ENCODE measurements around the gene TBCK.

TBCK gene

GRCh38 chr4:106002994-106003393, 313.0 kb downstream of the TBCK start:
- FAIRE-seq (no peak), DNase-seq (ENCODE audit: insufficient read length, low spot score) (no peak)
- TF ChIP-seq POLR2A (IDR thresholded peaks at IDR 0.05; ENCODE audit: low read depth, low read length) (no peak), POLR2AphosphoS5 (IDR thresholded peaks at IDR 0.05; ENCODE audit: low read depth, low read length) (no peak)

- DNase-seq (ENCODE audit: insufficient read length, low spot score) (no peak), FAIRE-seq (no peak)
These were observed 317.6 kb downstream of the TBCK start for GRCh38 chr4:105998171-105999063.

DNA sequence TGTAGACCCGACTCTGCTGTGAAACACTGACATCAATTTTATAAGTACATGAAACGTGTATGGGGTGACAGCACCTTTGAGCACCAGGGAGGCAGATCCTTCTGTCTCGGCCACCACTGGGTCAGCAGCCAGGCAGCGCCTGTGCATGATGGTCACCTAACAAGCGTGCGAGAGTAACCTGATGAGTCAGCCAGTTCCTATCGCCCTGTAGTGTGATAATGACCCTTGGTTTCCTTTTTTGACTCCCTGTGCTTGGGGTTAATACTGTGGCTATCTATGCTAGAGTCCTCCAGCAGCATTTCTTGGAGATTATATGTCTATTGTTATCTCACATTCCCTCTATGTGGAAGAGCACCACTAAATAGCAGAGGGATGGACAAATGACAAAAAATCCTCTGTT, 319.2 kb downstream of the TBCK start:
- FAIRE-seq = no peak
- TF ChIP-seq POLR2A (IDR thresholded peaks at IDR 0.05; ENCODE audit: low read depth, low read length) (no peak), POU2F2 (IDR thresholded peaks at IDR 0.05; ENCODE audit: low read depth, low read length) (no peak), POLR2AphosphoS5 (IDR thresholded peaks at IDR 0.05; ENCODE audit: low read depth, low read length) (no peak), TAF1 (IDR thresholded peaks at IDR 0.05; ENCODE audit: low read depth, low read length) (no peak), SPI1 (IDR thresholded peaks at IDR 0.05; ENCODE audit: low read depth, low read length) (no peak), PAX5 (IDR thresholded peaks at IDR 0.05; ENCODE audit: insufficient read depth, low read length, severe bottlenecking) (no peak)

More at GRCh38 chr4:105998171-105999063, 317.6 kb downstream of the TBCK start:
- TF ChIP-seq SPI1 (IDR thresholded peaks at IDR 0.05; ENCODE audit: low read depth, low read length) = no peak
- TF ChIP-seq POU2F2 (IDR thresholded peaks at IDR 0.05; ENCODE audit: low read depth, low read length) = no peak
- TF ChIP-seq POLR2AphosphoS5 (IDR thresholded peaks at IDR 0.05; ENCODE audit: low read depth, low read length) = no peak
- no peak for TF ChIP-seq TAF1 (IDR thresholded peaks at IDR 0.05; ENCODE audit: low read depth, low read length)
- TF ChIP-seq POLR2A (IDR thresholded peaks at IDR 0.05; ENCODE audit: low read depth, low read length) = no peak
- no peak for TF ChIP-seq PAX5 (IDR thresholded peaks at IDR 0.05; ENCODE audit: insufficient read depth, low read length, severe bottlenecking)

GRCh38 chr4:105994841-105995501, 321.0 kb downstream of the TBCK start:
- TF ChIP-seq POLR2A (IDR thresholded peaks at IDR 0.05; ENCODE audit: low read depth, low read length) (no peak), TAF1 (IDR thresholded peaks at IDR 0.05; ENCODE audit: low read depth, low read length) (no peak), PAX5 (IDR thresholded peaks at IDR 0.05; ENCODE audit: insufficient read depth, low read length, severe bottlenecking) (no peak), POU2F2 (IDR thresholded peaks at IDR 0.05; ENCODE audit: low read depth, low read length) (no peak), POLR2AphosphoS5 (IDR thresholded peaks at IDR 0.05; ENCODE audit: low read depth, low read length) (no peak), SPI1 (IDR thresholded peaks at IDR 0.05; ENCODE audit: low read depth, low read length) (no peak)
- DNase-seq (ENCODE audit: insufficient read length, low spot score) = no peak
- FAIRE-seq = no peak

More for the DNA sequence above, 319.2 kb downstream of the TBCK start:
- no peak for DNase-seq (ENCODE audit: insufficient read length, low spot score)

GRCh38 chr4:105994061-105994460, 321.9 kb downstream of the TBCK start:
- TF ChIP-seq POLR2AphosphoS5 (IDR thresholded peaks at IDR 0.05; ENCODE audit: low read depth, low read length) = no peak
- DNase-seq (ENCODE audit: insufficient read length, low spot score) = no peak

DNA sequence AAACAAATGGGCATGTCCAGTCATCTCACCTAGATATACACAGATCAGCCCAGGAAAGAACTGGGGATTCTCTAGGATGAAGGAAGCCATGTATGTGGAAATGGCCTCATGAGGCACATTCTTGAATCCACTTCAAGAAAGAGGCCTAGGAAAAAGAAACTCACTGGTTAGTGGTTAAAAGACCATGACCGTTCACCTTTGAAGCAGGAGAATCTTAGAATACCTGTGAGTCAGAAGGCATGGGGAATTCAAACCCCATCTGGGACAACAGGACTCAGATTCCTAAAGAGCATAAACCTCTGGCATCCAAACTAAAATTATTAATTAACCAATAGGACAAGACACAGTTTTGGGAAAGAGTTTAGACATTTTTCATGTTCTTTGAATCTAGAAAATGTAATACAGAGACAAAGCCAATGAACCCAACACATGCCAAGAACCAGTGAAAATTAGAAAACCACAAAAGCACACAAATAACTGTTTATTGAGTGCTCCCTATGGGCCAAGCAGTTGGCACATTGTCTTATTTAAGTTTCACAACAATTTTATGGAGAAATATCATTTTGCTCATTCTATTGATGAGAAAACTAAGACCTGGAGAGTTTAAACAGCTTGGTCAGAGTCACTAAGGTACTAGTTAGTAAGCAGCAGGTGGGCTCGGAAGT, 323.2 kb downstream of the TBCK start:
- TF ChIP-seq SPI1 (IDR thresholded peaks at IDR 0.05; ENCODE audit: low read depth, low read length) (no peak), POU2F2 (IDR thresholded peaks at IDR 0.05; ENCODE audit: low read depth, low read length) (no peak), PAX5 (IDR thresholded peaks at IDR 0.05; ENCODE audit: insufficient read depth, low read length, severe bottlenecking) (no peak), POLR2A (IDR thresholded peaks at IDR 0.05; ENCODE audit: low read depth, low read length) (no peak), POLR2AphosphoS5 (IDR thresholded peaks at IDR 0.05; ENCODE audit: low read depth, low read length) (no peak), TAF1 (IDR thresholded peaks at IDR 0.05; ENCODE audit: low read depth, low read length) (no peak)
- no peak for DNase-seq (ENCODE audit: insufficient read length, low spot score)
- no peak for FAIRE-seq

More at GRCh38 chr4:105994061-105994460, 321.9 kb downstream of the TBCK start:
- no peak for FAIRE-seq

- FAIRE-seq (no peak), DNase-seq (ENCODE audit: insufficient read length, low spot score) (no peak)
- no peak for TF ChIP-seq TAF1 (IDR thresholded peaks at IDR 0.05; ENCODE audit: low read depth, low read length)
- TF ChIP-seq POLR2AphosphoS5 (IDR thresholded peaks at IDR 0.05; ENCODE audit: low read depth, low read length) = no peak
- no peak for TF ChIP-seq POU2F2 (IDR thresholded peaks at IDR 0.05; ENCODE audit: low read depth, low read length)
- TF ChIP-seq POLR2A (IDR thresholded peaks at IDR 0.05; ENCODE audit: low read depth, low read length) = no peak
- no peak for TF ChIP-seq SPI1 (IDR thresholded peaks at IDR 0.05; ENCODE audit: low read depth, low read length)
- TF ChIP-seq PAX5 (IDR thresholded peaks at IDR 0.05; ENCODE audit: insufficient read depth, low read length, severe bottlenecking) = no peak
These were observed 324.3 kb downstream of the TBCK start for GRCh38 chr4:105991726-105992125.
